Tibial nerve (tissue), 4 donors: Measurements from ENCODE around the gene RPL29. TPM values are rescaled to one million over a fixed set of nuclear protein-coding genes. Genes with fewer than 3 reads are reported as not detected.

Experiments used
- DNase-seq, 2 donors: peaks; one replicate each; pipeline ENCODE4 v3.0.0-alpha.2; 2019; ENCODE audit warnings: low spot score in 2 of 2
- H3K27ac ChIP-seq, 4 donors: fragments of 200-600 bp; sonication (generic) in 3 of 4; one replicate each; pipeline ENCODE4 v1.5.1; 2017 to 2019; ENCODE audit warnings: mild to moderate bottlenecking in 1 of 4
- H3K27me3 ChIP-seq, 2 donors: fragments of 200-600 bp; sonication (generic) in 1 of 2; one replicate each; pipeline versions ENCODE4 v1.5.1 to v1.6.0; 2017 to 2019
- H3K36me3 ChIP-seq, 3 donors: fragments of 200-600 bp; sonication (generic); one replicate each; pipeline ENCODE4 v1.5.1; 2018 to 2019
- H3K4me1 ChIP-seq, 4 donors: fragments of 200-600 bp; sonication (generic) in 3 of 4; one replicate each; pipeline ENCODE4 v1.5.1; 2017 to 2019
- H3K4me3 ChIP-seq, 4 donors: fragments of 200-600 bp; sonication (generic) in 3 of 4; one replicate each; pipeline ENCODE4 v1.5.1; 2017 to 2019; ENCODE audit warnings: mild to moderate bottlenecking in 1 of 4, moderate library complexity in 1 of 4
- H3K9me3 ChIP-seq, 4 donors: fragments of 200-600 bp; sonication (generic) in 3 of 4; one replicate each; pipeline ENCODE4 v1.5.1; 2017 to 2019
- CTCF ChIP-seq, 5 experiments: fragments of 200-600 bp in 3 of 5; fragments of 450-650 bp in 2 of 5; sonication (generic) in 3 of 5; IDR thresholded peaks; one replicate each; pipeline ENCODE4 v1.5.1; 2016 to 2019; ENCODE audit warnings: antibody characterized with exemption in 5 of 5, mild to moderate bottlenecking in 3 of 5, moderate library complexity in 2 of 5
- EP300 ChIP-seq, 2 donors: sonication (generic); formaldehyde crosslinking; IDR thresholded peaks; one replicate each; pipeline ENCODE4 v1.6.1; 2017; ENCODE audit warnings: antibody characterized with exemption in 2 of 2, mild to moderate bottlenecking in 1 of 2
- POLR2A ChIP-seq, 2 donors: fragments of 450-650 bp; IDR thresholded peaks; one replicate each; pipeline ENCODE4 v1.6.1; 2017; ENCODE audit warnings: antibody characterized with exemption in 2 of 2, mild to moderate bottlenecking in 2 of 2, moderate library complexity in 2 of 2
- WGBS, 2 donors: methylation state at CpG; one replicate each; pipeline ENCODE4 v1.1.5; 2018; 5-methylcytosine and 5-hydroxymethylcytosine counted together
- total RNA-seq, 4 donors: library from RNA; depleted of rRNA; stranded (reverse); fragments of >200 nt; gene quantifications; one replicate each; pipeline ENCODE4 v1.1.0, GENCODE V29; 2016

The RPL29 gene
- total RNA-seq, 4 donors from 2014 or later: 809 to 1,472 (median 1,336) TPM

- 86 to 93% methylated on average over 10 of the region's 10 CpGs for WGBS, 2 donors
- H3K36me3 ChIP-seq: peaks cover 0 to 43% (median 5%) of the 10 kb centered on the region in 3 donors
- H3K4me1 ChIP-seq: peaks cover 1 to 10% (median 5%) of the 10 kb centered on the region in 4 donors
- no peak overlapping the region for H3K4me3 ChIP-seq
- DNase-seq: no peak
- H3K27ac ChIP-seq: no peak overlapping the region
- H3K9me3 ChIP-seq: no peaks in the 10 kb centered on the region
- TF ChIP-seq POLR2A (IDR thresholded peaks at IDR 0.05) (no peak), EP300 (IDR thresholded peaks at IDR 0.05) (no peak), CTCF (IDR thresholded peaks at IDR 0.05) (no peak)
- no peaks in the 10 kb centered on the region for H3K27me3 ChIP-seq
Observed at GRCh38 chr3:51948016-51948580, 47.6 kb downstream of the RPL29 start.

GRCh38 chr3:51947215-51947900, 48.3 kb downstream of the RPL29 start:
- Histone ChIP-seq H3K27ac (no peak overlapping the region), H3K27me3 (no peaks in the 10 kb centered on the region), H3K9me3 (no peaks in the 10 kb centered on the region), H3K4me1 (peaks cover 3 to 17% (median 12%) of the 10 kb centered on the region in 4 donors), H3K4me3 (no peak overlapping the region), H3K36me3 (peaks cover 0 to 43% (median 5%) of the 10 kb centered on the region in 3 donors)
- no peak for TF ChIP-seq CTCF (IDR thresholded peaks at IDR 0.05)
- no peak for TF ChIP-seq EP300 (IDR thresholded peaks at IDR 0.05)
- TF ChIP-seq POLR2A (IDR thresholded peaks at IDR 0.05): no peak
- WGBS, 2 donors: 72 to 78% methylated on average over 13 of the region's 13 CpGs
- no peak for DNase-seq

GRCh38 chr3:51946796-51947195, 48.9 kb downstream of the RPL29 start:
- no peak overlapping the region for H3K4me3 ChIP-seq
- WGBS, 2 donors: 80 to 89% methylated on average over 4 of the region's 4 CpGs
- no peaks in the 10 kb centered on the region for H3K9me3 ChIP-seq
- no peak for TF ChIP-seq EP300 (IDR thresholded peaks at IDR 0.05)
- no peak for TF ChIP-seq POLR2A (IDR thresholded peaks at IDR 0.05)
- TF ChIP-seq CTCF (IDR thresholded peaks at IDR 0.05): no peak
- peaks cover 3 to 19% (median 13%) of the 10 kb centered on the region in 4 donors for H3K4me1 ChIP-seq
- H3K36me3 ChIP-seq: peaks cover 0 to 43% (median 5%) of the 10 kb centered on the region in 3 donors
- no peaks in the 10 kb centered on the region for H3K27me3 ChIP-seq
- H3K27ac ChIP-seq: no peak overlapping the region
- DNase-seq: no peak

- Histone ChIP-seq H3K27me3 (no peaks in the 10 kb centered on the region), H3K27ac (no peak overlapping the region), H3K36me3 (peaks cover 0 to 43% (median 5%) of the 10 kb centered on the region in 3 donors), H3K4me1 (peaks cover 3 to 23% (median 16%) of the 10 kb centered on the region in 4 donors), H3K4me3 (no peak overlapping the region), H3K9me3 (no peaks in the 10 kb centered on the region)
- TF ChIP-seq CTCF (IDR thresholded peaks at IDR 0.05): no peak
- TF ChIP-seq POLR2A (IDR thresholded peaks at IDR 0.05): no peak
- TF ChIP-seq EP300 (IDR thresholded peaks at IDR 0.05): no peak
- DNase-seq: no peak
- WGBS, 2 donors: 89 to 91% methylated on average over 14 of the region's 14 CpGs
Observed at GRCh38 chr3:51945926-51946705, 49.6 kb downstream of the RPL29 start.
